Activated T-cell treated with anti-CD3 and anti-CD28 coated beads, Interleukin-2, amount 50 U/mL, for 72 hours (primary cell): Measurements from ENCODE around the gene TRIM45. TPM values are rescaled to one million over a fixed set of nuclear protein-coding genes. Genes with fewer than 3 reads are reported as not detected.
A peak's percentile ranks its signal among the peaks of the same experiment; 100 is the strongest.
"Not testable (repeated sequence)": the region's sequence is repeated elsewhere in the genome, so short reads cannot be mapped to it uniquely, and the experiment has no call there.

Source experiments
- ATAC-seq, 2 donors: fragments of 150-1000 bp; cut with Tn5 transposase; replicated peaks in 1 of 2; 2 replicates each; pipeline ENCODE4 v1.10.0; 2021; ENCODE audit warnings: moderate library complexity in 2 of 2, mild to moderate bottlenecking in 1 of 2
- DNase-seq, 2 donors: peaks; one replicate each; pipeline ENCODE4 v3.0.0; 2021 to 2022; ENCODE audit warnings: mixed read lengths in 1 of 2
- H3K27ac Mint-ChIP-seq: one replicate; pipeline ENCODE4 v1.8.0; 2022; ENCODE audit warnings: mild to moderate bottlenecking, moderate library complexity, mixed read lengths
- H3K27me3 Mint-ChIP-seq: one replicate; pipeline ENCODE4 v1.8.0; 2022; ENCODE audit warnings: low read depth, mixed read lengths
- H3K36me3 Mint-ChIP-seq, 2 donors: one replicate each; pipeline ENCODE4 v1.8.0; 2022; ENCODE audit warnings: mixed read lengths in 2 of 2, mild to moderate bottlenecking in 1 of 2; ENCODE audit not compliant: insufficient read depth in 2 of 2
- H3K4me1 Mint-ChIP-seq: one replicate; pipeline ENCODE4 v1.8.0; 2022; ENCODE audit warnings: low read depth, mixed read lengths
- H3K4me3 Mint-ChIP-seq, 2 donors: one replicate each; pipeline ENCODE4 v1.8.0; 2022; ENCODE audit warnings: mild to moderate bottlenecking in 2 of 2, mixed read lengths in 2 of 2, moderate library complexity in 2 of 2
- H3K9me3 Mint-ChIP-seq, 2 donors: one replicate each; pipeline ENCODE4 v1.8.0; 2022; ENCODE audit warnings: mixed read lengths in 2 of 2
- total RNA-seq, 2 donors: library from RNA; stranded (reverse); gene quantifications; one replicate each; pipeline ENCODE4 v1.2.3, GENCODE V29; 2022

TRIM45 gene
- total RNA-seq, 2 donors from 2014 or later, result 0.30 to 0.34 TPM

DNA sequence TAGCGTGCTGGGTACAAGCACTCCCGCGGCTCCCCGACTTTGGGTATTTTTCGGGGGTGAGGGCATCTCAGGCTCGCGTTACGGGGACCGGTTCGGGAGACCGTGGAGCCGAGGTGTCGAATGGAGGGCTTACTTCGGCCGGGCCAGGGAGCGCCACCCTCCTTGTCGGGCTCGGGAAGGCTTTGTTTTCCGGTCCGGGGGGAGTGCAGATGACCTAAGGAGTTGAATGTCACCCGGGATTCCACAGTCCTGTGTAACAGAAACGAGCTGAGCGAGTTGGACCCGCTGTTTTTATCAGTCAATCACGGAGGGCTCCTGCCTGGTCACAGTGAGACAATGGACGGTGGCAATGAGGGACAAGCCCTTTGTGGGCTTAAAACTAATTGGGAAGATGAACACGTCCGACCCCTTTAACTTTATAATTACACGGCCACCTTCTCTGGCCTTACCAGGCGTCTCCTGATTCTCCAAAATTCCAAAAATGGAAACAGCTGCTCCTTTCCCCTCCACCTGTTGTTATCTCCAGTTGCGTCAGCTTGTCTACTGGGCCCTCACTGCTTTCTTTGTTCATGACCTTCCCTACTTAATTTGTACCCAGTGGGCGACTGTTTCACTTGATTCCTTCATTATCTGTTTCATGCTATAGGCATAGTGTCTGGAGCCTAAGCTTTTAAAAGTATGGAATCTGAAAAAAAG is 929 bp upstream of the TRIM45 start:
- H3K36me3 Mint-ChIP-seq, result no peaks in the 10 kb centered on the region

DNA sequence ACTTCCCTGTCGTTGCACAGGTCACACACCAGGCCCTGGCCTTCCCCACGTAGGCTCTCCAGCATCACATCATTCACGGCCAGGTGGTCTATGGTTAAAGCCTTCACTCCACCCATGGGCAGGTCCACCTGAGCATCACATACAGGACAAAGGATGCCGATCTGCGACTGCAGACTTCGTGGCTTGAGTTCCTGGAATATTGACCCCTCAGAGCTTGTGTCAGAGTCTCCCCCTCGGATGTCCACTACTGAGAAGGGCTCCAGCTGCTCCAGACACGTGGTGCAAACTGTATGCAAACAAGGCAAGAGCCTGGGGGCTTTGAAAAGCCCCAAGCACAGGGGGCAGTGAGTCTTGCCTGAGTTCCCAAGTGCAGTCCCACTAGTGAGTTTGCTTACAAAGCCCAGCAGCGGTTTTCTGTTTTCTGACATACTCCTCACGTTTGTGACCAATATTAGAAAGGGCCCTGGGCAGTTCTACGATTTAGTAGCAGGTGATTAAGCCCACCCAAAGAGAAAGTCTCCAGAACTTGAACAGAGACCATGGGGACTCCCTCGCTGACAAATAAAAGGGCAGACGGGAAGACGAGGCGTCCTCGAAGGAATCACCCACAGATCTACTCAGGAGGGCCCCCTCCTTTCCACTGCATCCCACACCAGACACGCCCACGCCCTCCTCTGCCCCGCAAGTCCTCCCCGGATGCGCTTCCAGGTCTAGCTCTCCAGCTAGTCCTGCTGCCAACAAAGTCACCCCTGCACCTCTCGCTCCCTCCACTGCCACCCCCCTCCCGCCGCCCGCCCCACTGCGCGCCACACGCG is 568 bp downstream of the TRIM45 start:
- H3K9me3 Mint-ChIP-seq, result no peaks in the 10 kb centered on the region
- peak overlapping the region; percentile 83 to 85 for H3K4me3 Mint-ChIP-seq
- H3K27me3 Mint-ChIP-seq, result peaks cover 18% of the 10 kb centered on the region
- no peaks in the 10 kb centered on the region for H3K36me3 Mint-ChIP-seq
- H3K27ac Mint-ChIP-seq, result peak overlapping the region; percentile 38
- no peak for ATAC-seq
- DNase-seq, result no peak
- H3K4me1 Mint-ChIP-seq, result peaks cover 8% of the 10 kb centered on the region

More for the DNA sequence above, 929 bp upstream of the TRIM45 start:
- Mint-ChIP-seq H3K4me1 (peaks cover 8% of the 10 kb centered on the region), H3K27ac (no peak overlapping the region), H3K27me3 (peaks cover 18% of the 10 kb centered on the region), H3K9me3 (no peaks in the 10 kb centered on the region), H3K4me3 (peak overlapping the region; percentile 83 to 85)
- DNase-seq (no peak), ATAC-seq (no peak)

DNA sequence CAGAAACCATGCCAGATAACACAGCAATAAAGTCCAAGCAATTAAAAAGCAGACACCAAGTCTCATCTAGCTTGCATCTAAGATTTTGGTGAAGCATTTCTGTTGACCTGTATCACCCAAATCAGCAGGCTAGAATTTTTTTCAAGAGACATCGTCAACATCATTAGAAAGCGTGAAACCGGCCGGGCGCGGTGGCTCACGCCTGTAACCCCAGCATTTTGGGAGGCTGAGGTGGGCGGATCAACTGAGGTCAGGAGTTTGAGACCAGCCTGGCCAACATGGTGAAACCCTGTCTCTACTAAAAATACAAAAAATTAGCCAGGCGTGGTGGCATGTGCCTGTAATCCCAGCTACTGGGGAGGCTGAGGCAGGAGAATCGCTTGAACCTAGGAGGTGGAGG is 2.4 kb downstream of the TRIM45 start:
- DNase-seq, H3K9me3 Mint-ChIP-seq, H3K36me3 Mint-ChIP-seq, ATAC-seq, H3K4me3 Mint-ChIP-seq, H3K27ac Mint-ChIP-seq, H3K4me1 Mint-ChIP-seq: not testable (repeated sequence)
- peaks cover 18% of the 10 kb centered on the region for H3K27me3 Mint-ChIP-seq

GRCh38 chr1:117118137-117118536 is 3.4 kb downstream of the TRIM45 start:
- Mint-ChIP-seq H3K4me3 (no peak overlapping the region), H3K4me1 (peaks cover 8% of the 10 kb centered on the region), H3K27me3 (peaks cover 14% of the 10 kb centered on the region), H3K27ac (no peak overlapping the region), H3K9me3 (no peaks in the 10 kb centered on the region), H3K36me3 (no peaks in the 10 kb centered on the region)
- ATAC-seq (no peak), DNase-seq (no peak)

- Mint-ChIP-seq H3K9me3 (no peaks in the 10 kb centered on the region), H3K27ac (no peak overlapping the region), H3K36me3 (no peaks in the 10 kb centered on the region), H3K4me3 (no peak overlapping the region), H3K4me1 (peaks cover 8% of the 10 kb centered on the region), H3K27me3 (peaks cover 10% of the 10 kb centered on the region)
- ATAC-seq, result no peak
- DNase-seq, result no peak
These were observed 3.9 kb downstream of the TRIM45 start for GRCh38 chr1:117117697-117118096.

- H3K9me3 Mint-ChIP-seq, result no peaks in the 10 kb centered on the region
- peaks cover 7% of the 10 kb centered on the region for H3K27me3 Mint-ChIP-seq
- no peak for ATAC-seq
- no peak overlapping the region for H3K27ac Mint-ChIP-seq
- DNase-seq, result no peak
- peaks cover 8% of the 10 kb centered on the region for H3K4me1 Mint-ChIP-seq
- no peaks in the 10 kb centered on the region for H3K36me3 Mint-ChIP-seq
- H3K4me3 Mint-ChIP-seq, result no peak overlapping the region
These were observed 4.8 kb downstream of the TRIM45 start for GRCh38 chr1:117116784-117117130.

- DNase-seq (no peak), ATAC-seq (no peak)
- Mint-ChIP-seq H3K4me1 (peaks cover 8% of the 10 kb centered on the region), H3K36me3 (no peaks in the 10 kb centered on the region), H3K4me3 (no peak overlapping the region), H3K27ac (no peak overlapping the region), H3K27me3 (peaks cover 7% of the 10 kb centered on the region), H3K9me3 (no peaks in the 10 kb centered on the region)
These were observed 5.3 kb downstream of the TRIM45 start for GRCh38 chr1:117116090-117116783.

DNA sequence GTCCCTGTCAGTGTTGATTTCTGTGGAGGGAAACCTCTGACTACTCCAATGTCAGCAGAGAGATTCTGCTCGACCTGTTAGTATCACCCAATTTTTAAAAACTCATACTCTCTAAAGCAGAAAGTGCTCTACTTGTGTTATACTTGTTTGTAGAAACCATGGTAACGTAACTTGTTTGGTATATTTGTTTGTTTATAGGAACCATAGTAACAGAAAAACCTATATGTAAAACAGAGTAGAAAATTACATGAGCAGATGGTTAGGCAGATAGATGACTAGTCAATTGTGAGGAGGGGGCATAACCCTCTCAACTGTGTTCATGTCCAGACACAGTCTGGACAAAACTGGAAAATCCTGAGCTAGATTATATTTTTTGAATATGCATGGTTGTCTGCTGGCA is 6.7 kb downstream of the TRIM45 start:
- Mint-ChIP-seq H3K36me3 (no peaks in the 10 kb centered on the region), H3K4me1 (peaks cover 7% of the 10 kb centered on the region), H3K9me3 (no peaks in the 10 kb centered on the region), H3K4me3 (no peak overlapping the region), H3K27me3 (no peaks in the 10 kb centered on the region), H3K27ac (no peak overlapping the region)
- DNase-seq (no peak), ATAC-seq (no peak)

DNA sequence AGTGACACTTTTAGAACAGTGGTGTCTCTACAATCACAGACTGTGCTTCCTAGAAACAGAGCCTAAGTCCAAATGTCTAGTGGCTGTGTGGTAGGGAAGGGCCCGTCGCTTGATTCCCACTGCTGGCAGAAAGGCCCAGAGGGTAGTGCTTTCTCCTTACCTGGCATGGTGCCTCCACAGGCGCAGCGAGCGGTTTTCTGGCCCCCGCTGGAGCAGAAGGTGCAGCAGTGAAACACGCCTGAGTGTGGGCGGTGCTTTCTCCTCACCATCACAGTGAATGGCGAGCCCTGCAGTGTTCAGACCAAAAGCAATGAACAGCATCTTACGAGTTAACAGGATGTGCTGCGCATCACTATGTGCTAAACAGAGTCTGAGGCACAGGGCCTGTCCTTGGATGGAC is 8.3 kb downstream of the TRIM45 start:
- no peak for DNase-seq
- Mint-ChIP-seq H3K4me1 (peaks cover 17% of the 10 kb centered on the region), H3K36me3 (no peaks in the 10 kb centered on the region), H3K27me3 (no peaks in the 10 kb centered on the region), H3K27ac (no peak overlapping the region), H3K9me3 (no peaks in the 10 kb centered on the region), H3K4me3 (no peak overlapping the region)
- ATAC-seq, result no peak

DNA sequence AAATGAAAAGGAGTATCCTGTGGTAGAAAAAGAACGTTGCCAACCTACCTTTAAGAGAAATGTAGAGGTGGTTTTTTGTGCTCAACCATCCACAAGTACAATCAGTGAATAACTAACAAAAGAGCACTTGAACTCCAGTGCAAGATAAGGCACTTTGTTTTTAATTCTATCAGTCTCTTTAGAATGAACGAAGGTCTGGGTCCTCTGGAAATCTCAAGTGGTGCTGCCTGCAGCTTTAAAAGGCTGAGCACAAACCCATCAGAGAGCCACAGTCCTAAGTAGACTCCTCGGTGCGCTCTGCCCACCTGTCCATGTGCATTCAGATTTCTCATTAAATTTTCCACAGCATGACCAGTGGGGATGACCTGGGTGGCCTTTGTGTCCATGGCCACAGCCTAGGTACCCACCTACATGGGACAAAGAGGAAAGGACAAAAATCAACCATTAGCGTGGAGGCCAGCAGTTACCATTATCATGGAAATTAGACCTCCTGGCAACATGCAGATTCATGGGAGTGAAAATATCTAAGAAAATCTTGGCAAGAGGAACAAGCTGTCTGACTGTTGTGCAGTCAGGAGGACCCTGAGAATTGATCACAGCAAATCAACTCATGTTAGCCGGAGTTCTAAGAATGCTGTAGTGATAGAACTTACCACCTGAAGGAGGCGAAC is 9.4 kb downstream of the TRIM45 start:
- H3K4me1 Mint-ChIP-seq, result peaks cover 17% of the 10 kb centered on the region
- no peak for DNase-seq
- no peak overlapping the region for H3K27ac Mint-ChIP-seq
- ATAC-seq, result no peak
- H3K27me3 Mint-ChIP-seq, result no peaks in the 10 kb centered on the region
- no peak overlapping the region for H3K4me3 Mint-ChIP-seq
- no peaks in the 10 kb centered on the region for H3K9me3 Mint-ChIP-seq
- peaks cover 0 to 3% of the 10 kb centered on the region in 2 donors for H3K36me3 Mint-ChIP-seq

DNA sequence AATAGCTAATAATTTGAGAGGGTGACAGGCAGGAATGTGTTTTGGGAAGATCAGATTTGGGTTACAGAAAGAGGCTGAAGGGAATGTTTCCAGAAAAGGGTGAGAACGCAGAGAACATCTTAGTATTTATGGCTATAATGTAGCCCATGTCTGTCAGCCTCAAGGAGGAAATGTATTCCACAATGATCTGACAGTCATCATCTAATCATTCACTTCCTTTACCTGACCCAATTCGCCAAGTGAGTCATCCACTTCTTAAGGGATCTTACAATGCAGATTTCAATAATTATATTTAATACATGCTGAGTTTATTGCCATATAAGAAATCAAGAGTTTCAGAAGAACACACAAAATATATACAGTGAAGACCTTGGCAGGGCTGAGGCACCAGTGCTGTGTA is 10.8 kb downstream of the TRIM45 start:
- Mint-ChIP-seq H3K9me3 (no peaks in the 10 kb centered on the region), H3K4me1 (peaks cover 17% of the 10 kb centered on the region), H3K36me3 (peaks cover 2 to 8% of the 10 kb centered on the region in 2 donors), H3K27me3 (no peaks in the 10 kb centered on the region), H3K4me3 (no peak overlapping the region), H3K27ac (no peak overlapping the region)
- ATAC-seq, result no peak
- no peak for DNase-seq

DNA sequence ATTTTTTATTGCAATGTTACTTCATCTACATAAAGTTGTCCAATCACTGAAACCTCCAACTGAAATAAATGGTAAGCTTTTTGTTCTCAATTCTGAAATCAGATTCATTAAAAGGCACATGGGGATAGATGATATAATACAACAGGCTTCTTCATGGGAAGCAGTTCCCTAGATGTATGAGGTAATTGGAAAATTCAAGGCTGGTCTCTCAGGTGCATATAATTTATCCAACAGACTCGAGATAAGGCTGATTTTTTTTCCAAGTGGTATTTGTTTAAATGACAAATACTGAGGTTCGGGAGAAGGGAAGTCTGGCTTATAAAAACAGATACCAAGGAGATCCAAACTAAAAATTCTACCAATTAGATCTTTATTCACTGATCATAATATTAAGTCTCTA is 14.2 kb downstream of the TRIM45 start:
- Mint-ChIP-seq H3K9me3 (no peaks in the 10 kb centered on the region), H3K27me3 (no peaks in the 10 kb centered on the region), H3K4me1 (peaks cover 17% of the 10 kb centered on the region), H3K36me3 (peaks cover 4 to 16% of the 10 kb centered on the region in 2 donors), H3K27ac (no peak overlapping the region), H3K4me3 (no peak overlapping the region)
- DNase-seq (no peak), ATAC-seq (no peak)

DNA sequence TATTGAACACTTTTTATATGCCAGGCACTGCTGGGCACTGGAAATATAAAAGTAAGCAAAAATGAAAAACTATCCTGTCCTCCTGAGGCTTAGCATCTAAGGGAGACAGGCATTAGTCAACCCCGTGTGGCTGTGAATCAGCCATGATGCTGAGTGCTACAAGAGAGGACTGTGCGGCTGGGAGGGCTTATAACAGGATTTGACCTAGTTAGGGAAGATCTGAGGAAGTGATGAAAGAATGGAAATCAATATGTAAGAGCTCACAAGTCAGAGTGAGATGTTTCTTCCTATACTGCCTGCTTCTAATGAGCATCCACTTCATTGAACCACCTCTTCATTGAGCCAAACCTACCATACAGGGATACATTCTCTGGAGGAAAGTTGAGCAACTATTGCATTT is 15.1 kb downstream of the TRIM45 start:
- ATAC-seq (peak; percentile 71 to 87), DNase-seq (peak in 1 of 2 donors; percentile 15)
- Mint-ChIP-seq H3K27ac (no peak overlapping the region), H3K27me3 (no peaks in the 10 kb centered on the region), H3K36me3 (peaks cover 7 to 19% of the 10 kb centered on the region in 2 donors), H3K4me1 (peaks cover 17% of the 10 kb centered on the region), H3K9me3 (no peaks in the 10 kb centered on the region), H3K4me3 (no peak overlapping the region)
